H1 (cell line): ENCODE measurements around the gene GDF15. TPM values are rescaled to one million over a fixed set of nuclear protein-coding genes. Genes with fewer than 3 reads are reported as not detected.
"Not testable (repeated sequence)": the region's sequence is repeated elsewhere in the genome, so short reads cannot be mapped to it uniquely, and the experiment has no call there.

Experiments used
- CTCF ChIA-PET: fragments of 300-600 bp; sonication (Branson Sonifier 250); formaldehyde crosslinking; loops from one replicate; lab custom pipeline; 2021; ENCODE audit not compliant: partially characterized antibody; lab: Charles Lee
- POLR2A ChIA-PET: fragments of 300-600 bp; sonication (Branson Sonifier 250); formaldehyde crosslinking; loops from one replicate; lab custom pipeline; 2021; ENCODE audit warnings: inconsistent platforms; ENCODE audit not compliant: partially characterized antibody; lab: Charles Lee
- DNase-seq, 2 experiments: peaks; one replicate each; pipeline versions ENCODE4 v3.0.0 to v3.0.0-alpha.2; 2010 to 2022; ENCODE audit warnings: low spot score in 2 of 2, low read depth in 1 of 2, mixed read lengths in 1 of 2
- FAIRE-seq: peaks from 2 replicates; lab custom pipeline; 2011; peaks lifted over from hg19 to GRCh38; lab: Jason Lieb, UNC
- H2AFZ ChIP-seq: 2 replicates; pipeline ENCODE4 v1.8.1; 2012; ENCODE audit warnings: low read length, inconsistent platforms
- H2AK5ac ChIP-seq: 2 replicates; pipeline ENCODE4 v1.6.1; 2013; ENCODE audit warnings: low read depth, low read length
- H2BK120ac ChIP-seq: replicated peaks from 2 replicates; pipeline ENCODE3; 2013; ENCODE audit warnings: low read depth, low read length, inconsistent platforms
- H2BK12ac ChIP-seq: 2 replicates; pipeline ENCODE4 v1.6.1; 2013; ENCODE audit warnings: low read depth, low read length
- H2BK15ac ChIP-seq: 2 replicates; pipeline ENCODE4 v1.6.1; 2013; ENCODE audit warnings: low read length
- H2BK20ac ChIP-seq: 2 replicates; pipeline ENCODE4 v1.6.1; 2013; ENCODE audit warnings: low read length
- H2BK5ac ChIP-seq: 2 replicates; pipeline ENCODE4 v1.6.1; 2013; ENCODE audit warnings: low read depth, low read length
- H3K14ac ChIP-seq: 2 replicates; pipeline ENCODE4 v1.6.1; 2013; ENCODE audit warnings: inconsistent platforms; ENCODE audit not compliant: insufficient read length
- H3K18ac ChIP-seq: 2 replicates; pipeline ENCODE4 v1.6.1; 2013; ENCODE audit warnings: low read length; ENCODE audit errors: extremely low read depth
- H3K23ac ChIP-seq: 2 replicates; pipeline ENCODE4 v1.6.1; 2013; ENCODE audit warnings: inconsistent platforms; ENCODE audit not compliant: insufficient read length
- H3K23me2 ChIP-seq: 2 replicates; pipeline ENCODE4 v1.6.1; 2013; ENCODE audit warnings: low read depth, low read length
- H3K27ac ChIP-seq: 2 replicates; pipeline ENCODE4 v1.6.1; 2011; ENCODE audit warnings: low read depth, low read length, inconsistent platforms
- H3K27me3 ChIP-seq, 4 experiments: replicated peaks in 1 of 4; 1 replicate in 1 of 4; 2 replicates in 3 of 4; pipeline versions ENCODE4 v1.6.1 to v1.8.1; 2011 to 2013; ENCODE audit warnings: low read length in 3 of 4, mild to moderate bottlenecking in 3 of 4, inconsistent platforms in 2 of 4, mixed read lengths in 2 of 4, moderate library complexity in 1 of 4; ENCODE audit not compliant: control insufficient read depth in 3 of 4, insufficient read depth in 3 of 4; ENCODE audit errors: extremely low read depth in 1 of 4
- H3K36me3 ChIP-seq, 4 experiments: 2 replicates each; pipeline versions ENCODE4 v1.6.1 to v1.8.1; 2011 to 2013; ENCODE audit warnings: mild to moderate bottlenecking in 4 of 4, low read length in 3 of 4, moderate library complexity in 2 of 4, control low read depth in 1 of 4, inconsistent platforms in 1 of 4; ENCODE audit not compliant: insufficient read depth in 4 of 4, control insufficient read depth in 2 of 4
- H3K4ac ChIP-seq: replicated peaks from 2 replicates; pipeline ENCODE3; 2013; ENCODE audit warnings: low read length, low read depth, mixed read lengths, inconsistent platforms; ENCODE audit not compliant: insufficient read length
- H3K4me1 ChIP-seq, 4 experiments: replicated peaks in 1 of 4; 1 replicate in 1 of 4; 2 replicates in 3 of 4; pipeline versions ENCODE4 v1.6.1 to v1.8.1; 2011 to 2013; ENCODE audit warnings: low read length in 3 of 4, inconsistent platforms in 2 of 4, mixed read lengths in 1 of 4; ENCODE audit not compliant: insufficient read depth in 4 of 4, control insufficient read depth in 3 of 4
- H3K4me2 ChIP-seq, 2 experiments: 2 replicates each; pipeline versions ENCODE4 v1.6.1 to v1.8.1; 2011 to 2013; ENCODE audit warnings: low read depth in 2 of 2, low read length in 2 of 2, control low read depth in 1 of 2, inconsistent platforms in 1 of 2, mild to moderate bottlenecking in 1 of 2; ENCODE audit not compliant: insufficient read depth in 1 of 2
- H3K4me3 ChIP-seq, 4 experiments: fragments of 200-600, 300-600 bp in 1 of 4; sonication (generic), shearing (Covaris generic), sonication (Bioruptor Twin) in 1 of 4; 2 replicates each; pipeline versions ENCODE4 v1.5.1 to v1.8.1; 2011 to 2016; ENCODE audit warnings: low read length in 4 of 4, low read depth in 3 of 4, control low read depth in 2 of 4, inconsistent platforms in 2 of 4, mild to moderate bottlenecking in 2 of 4, mixed read lengths in 1 of 4, moderate library complexity in 1 of 4; ENCODE audit not compliant: insufficient read depth in 2 of 4; ENCODE audit errors: extremely low read depth in 1 of 4
- H3K56ac ChIP-seq: replicated peaks from 2 replicates; pipeline ENCODE3; 2013; ENCODE audit warnings: low read depth, mild to moderate bottlenecking, mixed read lengths, low read length, inconsistent platforms; ENCODE audit not compliant: insufficient read length
- H3K79me1 ChIP-seq: 2 replicates; pipeline ENCODE4 v1.6.1; 2013; ENCODE audit warnings: low read depth, low read length, control low read depth
- H3K79me2 ChIP-seq, 2 experiments: 2 replicates each; pipeline versions ENCODE4 v1.6.1 to v1.8.1; 2012 to 2013; ENCODE audit warnings: low read length in 2 of 2, mild to moderate bottlenecking in 2 of 2, inconsistent platforms in 1 of 2; ENCODE audit not compliant: insufficient read depth in 2 of 2, control insufficient read depth in 1 of 2
- H3K9ac ChIP-seq, 4 experiments: replicated peaks in 1 of 4; 1 replicate in 1 of 4; 2 replicates in 3 of 4; pipeline versions ENCODE4 v1.6.1 to v1.8.1; 2011 to 2013; ENCODE audit warnings: low read depth in 3 of 4, low read length in 3 of 4, control low read depth in 2 of 4, mild to moderate bottlenecking in 2 of 4, moderate library complexity in 2 of 4, inconsistent platforms in 1 of 4; ENCODE audit errors: extremely low read depth in 1 of 4
- H3K9me3 ChIP-seq, 2 experiments: 2 replicates each; pipeline versions ENCODE4 v1.6.1 to v1.8.1; 2012 to 2013; ENCODE audit warnings: mild to moderate bottlenecking in 2 of 2, moderate library complexity in 2 of 2, control low read depth in 1 of 2, inconsistent platforms in 1 of 2, low read depth in 1 of 2, low read length in 1 of 2, mixed read lengths in 1 of 2; ENCODE audit not compliant: insufficient read depth in 2 of 2
- H4K20me1 ChIP-seq, 2 experiments: replicated peaks in 1 of 2; 2 replicates each; pipeline versions ENCODE3 to v1.8.1; 2011 to 2013; ENCODE audit warnings: inconsistent platforms in 2 of 2, low read length in 2 of 2, mild to moderate bottlenecking in 1 of 2; ENCODE audit not compliant: insufficient read depth in 2 of 2, control insufficient read depth in 1 of 2
- H4K5ac ChIP-seq: 2 replicates; pipeline ENCODE4 v1.6.1; 2013; ENCODE audit warnings: low read length, low read depth, mixed read lengths, inconsistent platforms; ENCODE audit not compliant: insufficient read length
- H4K8ac ChIP-seq: 2 replicates; pipeline ENCODE4 v1.8.0; 2013; ENCODE audit warnings: mild to moderate bottlenecking, moderate library complexity, low read length, inconsistent platforms; ENCODE audit not compliant: insufficient read depth; ENCODE audit errors: extremely low read depth
- H4K91ac ChIP-seq: replicated peaks from 2 replicates; pipeline ENCODE3; 2013; ENCODE audit warnings: low read length, mixed read lengths, inconsistent platforms; ENCODE audit not compliant: insufficient read length
- WGBS, 2 experiments: shearing (Covaris generic) in 1 of 2; methylation state at CpG; one replicate each; pipeline versions ENCODE4 v1.1.6 to v1.1.7; 2013 to 2015; ENCODE audit warnings: low lambda C conversion rate in 2 of 2, mixed read lengths in 2 of 2, inconsistent platforms in 1 of 2, low coverage in 1 of 2, missing lambda C conversion rate in 1 of 2; ENCODE audit not compliant: insufficient replicate concordance in 2 of 2, insufficient coverage in 1 of 2, insufficient read length in 1 of 2; ENCODE audit errors: extremely low coverage in 1 of 2, missing lambda C conversion rate in 1 of 2; 5-methylcytosine and 5-hydroxymethylcytosine counted together
- polyA plus RNA-seq, 7 experiments: library from polyadenylated mRNA; depleted of rRNA in 3 of 7; stranded (reverse) in 5 of 7; unstranded in 2 of 7; fragments of >200 nt in 5 of 7; fragments of 200-250 nt in 2 of 7; gene quantifications; 1 replicate in 5 of 7; 2 replicates in 1 of 7; 4 replicates in 1 of 7; pipeline versions ENCODE4 v1.2.1 to v1.2.3, GENCODE V29; 2011 to 2013; ENCODE audit warnings: missing spikeins in 2 of 7, mixed read lengths in 2 of 7
- total RNA-seq: library from RNA; stranded (reverse); fragmentation: NEBNext Ultra II Directional; extraction: Animal tissue kit (Norgen Biotek cat#: 25700); gene quantifications from 2 replicates; pipeline ENCODE4 v1.2.1, GENCODE V29; 2021

Gene GDF15
- total and polyA plus RNA-seq, 2 of the 8 experiments (the other 6 are each of a cell fraction or from before 2014, with no cell fraction given): 4.1 to 8.5 TPM

GRCh38 chr19:18354743-18355142 is 31.2 kb upstream of the GDF15 start:
- ChIA-PET POLR2A (interaction anchor here (0.9 kb wide), 1 partner anchor 76 kb away, joined by 3 read pairs; no protein-coding TSS in a partner anchor), CTCF (interaction anchor here (0.6 to 8.1 kb wide), 12 partner anchors 11 to 88 kb away, joined by 3 to 69 read pairs (median 4); partner anchors contain the start of gene GDF15)
- 93% methylated on average over 6 of the region's 7 CpGs; no CpG with 5 or more reads in 1 of the 2 experiments for WGBS, 2 experiments

More at GRCh38 chr19:18354743-18355142, 31.2 kb upstream of the GDF15 start:
- FAIRE-seq, DNase-seq, H2BK15ac ChIP-seq, H3K4me1 ChIP-seq, H3K23me2 ChIP-seq, H3K4me2 ChIP-seq, H3K9me3 ChIP-seq, H3K4ac ChIP-seq, H3K36me3 ChIP-seq, H3K56ac ChIP-seq, H3K79me2 ChIP-seq, H3K23ac ChIP-seq, H2BK12ac ChIP-seq, H2AFZ ChIP-seq, H2BK20ac ChIP-seq, H3K27me3 ChIP-seq, H4K5ac ChIP-seq, H2BK5ac ChIP-seq, H3K9ac ChIP-seq, H3K27ac ChIP-seq, H3K18ac ChIP-seq, H4K91ac ChIP-seq, H3K4me3 ChIP-seq, H2AK5ac ChIP-seq, H3K14ac ChIP-seq, H4K8ac ChIP-seq, H4K20me1 ChIP-seq, H2BK120ac ChIP-seq, H3K79me1 ChIP-seq: not testable (repeated sequence)
